ENCODE results near the gene MAPK10. TPM values are rescaled to one million over a fixed set of nuclear protein-coding genes. Genes with fewer than 3 reads are reported as not detected.
"Not testable (repeated sequence)": the region's sequence is repeated elsewhere in the genome, so short reads cannot be mapped to it uniquely, and the experiment has no call there.

MAPK10 gene
- polyA plus RNA-seq, 1 donor from 2014 or later, result 0.94 TPM

DNA sequence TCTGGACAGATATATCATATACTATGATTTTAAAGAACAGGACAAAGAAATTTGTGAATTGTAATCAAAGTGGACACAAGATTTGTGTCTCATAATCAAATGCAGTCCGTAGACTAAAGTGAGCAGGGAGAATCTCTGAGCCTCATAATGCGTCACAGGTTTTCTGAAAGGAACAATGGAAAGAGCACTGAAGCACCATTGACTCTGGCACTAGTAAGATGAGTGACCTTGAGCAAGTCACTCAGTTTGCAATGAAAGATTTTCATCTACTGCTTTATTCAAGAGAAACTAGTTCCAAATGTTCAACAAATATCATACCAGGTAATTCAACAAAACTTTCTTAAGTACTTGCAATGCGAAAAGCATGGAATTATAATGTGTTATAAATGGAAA lies 315.3 kb downstream of the MAPK10 start:
- no peak overlapping the region for H3K4me3 Mint-ChIP-seq
- H3K4me1 Mint-ChIP-seq, result peaks cover 0 to 4% (median 0%) of the 10 kb centered on the region in 3 donors
- H3K27ac Mint-ChIP-seq, result no peak overlapping the region
- peaks cover 4% of the 10 kb centered on the region for H3K27me3 Mint-ChIP-seq
- no peaks in the 10 kb centered on the region for H3K9me3 Mint-ChIP-seq
- no peaks in the 10 kb centered on the region for H3K36me3 Mint-ChIP-seq

DNA sequence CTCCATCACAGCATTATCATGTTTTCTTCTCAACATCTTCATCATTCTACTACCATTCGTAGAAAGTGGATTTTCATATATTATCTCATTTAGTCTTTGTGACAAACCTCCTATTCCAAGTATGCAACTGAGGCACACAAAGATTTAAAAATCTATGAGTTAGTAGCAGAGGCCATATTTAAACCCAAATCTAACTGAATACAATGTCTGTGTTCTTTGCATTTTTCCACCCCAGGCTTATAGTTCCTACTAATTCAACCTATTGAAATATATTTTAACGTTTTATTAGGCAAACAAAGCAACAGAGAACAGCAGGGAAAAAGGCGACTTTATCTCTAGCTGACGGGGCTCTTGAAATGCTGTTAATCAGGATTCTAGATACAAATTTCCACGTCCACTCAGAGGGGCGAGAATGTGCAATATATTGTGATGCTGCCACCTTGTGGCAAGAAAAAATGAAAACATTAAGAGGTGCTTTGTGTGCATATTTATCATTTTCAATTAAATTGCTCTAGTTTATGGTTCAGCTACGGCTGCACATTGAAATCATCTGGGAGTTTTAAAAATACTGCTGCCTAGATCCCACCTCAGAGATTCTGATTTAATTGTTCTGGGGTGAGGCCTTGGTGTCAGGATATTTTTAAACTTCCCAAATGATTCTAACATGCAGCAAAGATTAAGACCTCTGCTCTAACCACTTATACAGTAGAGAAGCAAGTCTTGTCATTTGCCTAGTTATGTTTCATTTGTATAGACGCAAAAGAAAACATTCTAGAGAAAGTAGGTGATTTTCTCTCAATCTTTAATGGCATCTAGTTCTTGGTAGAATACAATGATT lies 315.9 kb downstream of the MAPK10 start:
- Mint-ChIP-seq H3K4me3 (no peak overlapping the region), H3K27ac (no peak overlapping the region), H3K9me3 (peaks cover 0 to 2% (median 0%) of the 10 kb centered on the region in 3 donors), H3K36me3 (no peaks in the 10 kb centered on the region), H3K27me3 (peaks cover 4% of the 10 kb centered on the region), H3K4me1 (peaks cover 0 to 4% (median 0%) of the 10 kb centered on the region in 3 donors)

DNA sequence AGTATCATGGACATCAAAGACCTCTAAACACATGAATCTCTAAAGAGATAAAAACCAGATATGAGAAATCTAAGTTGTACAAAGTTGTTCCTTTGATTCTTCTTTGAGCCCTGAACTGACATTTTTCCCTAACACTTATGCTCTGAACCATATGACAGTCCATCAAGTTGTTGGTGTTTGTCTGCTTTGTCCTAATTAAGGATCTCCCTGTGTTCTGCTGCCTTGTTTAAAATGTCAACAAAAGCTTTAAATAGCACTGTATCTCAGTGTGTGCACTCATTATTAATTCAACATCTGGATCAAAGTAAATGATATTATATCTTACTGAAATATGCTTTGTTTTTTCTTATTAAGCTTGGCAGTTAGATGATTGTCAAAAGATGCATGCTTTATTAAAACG lies 321.8 kb downstream of the MAPK10 start:
- Mint-ChIP-seq H3K9me3 (peaks cover 0 to 2% (median 0%) of the 10 kb centered on the region in 3 donors), H3K4me1 (peaks cover 0 to 2% (median 0%) of the 10 kb centered on the region in 3 donors), H3K36me3 (no peaks in the 10 kb centered on the region), H3K27me3 (no peaks in the 10 kb centered on the region), H3K27ac (no peak overlapping the region), H3K4me3 (no peak overlapping the region)

- Mint-ChIP-seq H3K9me3 (peaks cover 0 to 2% (median 0%) of the 10 kb centered on the region in 3 donors), H3K27me3 (peaks cover 5% of the 10 kb centered on the region), H3K4me3 (no peak overlapping the region), H3K4me1 (peaks cover 0 to 2% (median 0%) of the 10 kb centered on the region in 3 donors), H3K27ac (no peak overlapping the region), H3K36me3 (no peaks in the 10 kb centered on the region)
Measured at GRCh38 chr4:86036736-86037135, 323.1 kb downstream of the MAPK10 start.

GRCh38 chr4:86035688-86036087 lies 324.2 kb downstream of the MAPK10 start:
- H3K4me1 Mint-ChIP-seq, result peaks cover 0 to 2% (median 0%) of the 10 kb centered on the region in 3 donors

GRCh38 chr4:86034616-86035015 lies 325.2 kb downstream of the MAPK10 start:
- Mint-ChIP-seq H3K4me1 (peaks cover 0 to 2% (median 0%) of the 10 kb centered on the region in 3 donors), H3K36me3 (no peaks in the 10 kb centered on the region), H3K9me3 (peaks cover 0 to 2% (median 0%) of the 10 kb centered on the region in 3 donors), H3K27me3 (peaks cover 7% of the 10 kb centered on the region), H3K27ac (no peak overlapping the region), H3K4me3 (no peak overlapping the region)

More at GRCh38 chr4:86035688-86036087, 324.2 kb downstream of the MAPK10 start:
- H3K36me3 Mint-ChIP-seq, result no peaks in the 10 kb centered on the region
- H3K9me3 Mint-ChIP-seq, result peaks cover 0 to 2% (median 0%) of the 10 kb centered on the region in 3 donors
- H3K27me3 Mint-ChIP-seq, result peaks cover 7% of the 10 kb centered on the region
- no peak overlapping the region for H3K4me3 Mint-ChIP-seq
- H3K27ac Mint-ChIP-seq, result no peak overlapping the region

DNA sequence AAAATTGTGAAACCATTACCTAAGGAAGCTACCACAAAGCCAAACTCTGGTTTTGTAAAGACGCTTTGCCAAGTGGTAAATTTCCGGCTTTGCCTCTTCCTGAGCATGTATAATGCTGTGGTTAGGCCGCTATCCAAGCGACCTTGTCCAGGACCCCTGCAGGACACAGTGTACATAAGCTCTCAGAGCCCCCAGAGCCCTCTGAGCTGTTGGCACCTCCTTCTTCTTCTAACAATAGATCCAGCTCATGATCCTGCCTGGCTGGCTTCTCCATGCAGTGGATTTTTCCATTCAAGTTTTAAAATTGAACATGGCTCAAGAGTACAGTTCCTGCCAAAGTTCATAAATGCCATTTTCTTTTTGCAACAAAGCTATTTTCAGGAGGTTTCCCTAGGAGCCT lies 326.7 kb downstream of the MAPK10 start:
- peaks cover 0 to 2% (median 0%) of the 10 kb centered on the region in 3 donors for H3K4me1 Mint-ChIP-seq
- no peak overlapping the region for H3K27ac Mint-ChIP-seq
- H3K9me3 Mint-ChIP-seq, result no peaks in the 10 kb centered on the region

GRCh38 chr4:86032476-86033022 lies 327.3 kb downstream of the MAPK10 start:
- no peak overlapping the region for H3K4me3 Mint-ChIP-seq
- H3K4me1 Mint-ChIP-seq, result peaks cover 0 to 2% (median 0%) of the 10 kb centered on the region in 3 donors

More for the DNA sequence above, 326.7 kb downstream of the MAPK10 start:
- no peaks in the 10 kb centered on the region for H3K36me3 Mint-ChIP-seq
- H3K27me3 Mint-ChIP-seq, result peaks cover 7% of the 10 kb centered on the region
- H3K4me3 Mint-ChIP-seq, result no peak overlapping the region

GRCh38 chr4:86031927-86032326 lies 327.9 kb downstream of the MAPK10 start:
- Mint-ChIP-seq H3K9me3 (no peaks in the 10 kb centered on the region), H3K27ac (no peak overlapping the region), H3K4me1 (peaks cover 0 to 2% (median 0%) of the 10 kb centered on the region in 3 donors), H3K36me3 (no peaks in the 10 kb centered on the region), H3K4me3 (no peak overlapping the region), H3K27me3 (peaks cover 7% of the 10 kb centered on the region)

More at GRCh38 chr4:86032476-86033022, 327.3 kb downstream of the MAPK10 start:
- no peak overlapping the region for H3K27ac Mint-ChIP-seq
- H3K27me3 Mint-ChIP-seq, result peaks cover 7% of the 10 kb centered on the region
- no peaks in the 10 kb centered on the region for H3K36me3 Mint-ChIP-seq
- no peaks in the 10 kb centered on the region for H3K9me3 Mint-ChIP-seq

- Mint-ChIP-seq H3K4me1 (peaks cover 0 to 2% (median 0%) of the 10 kb centered on the region in 3 donors), H3K27me3 (peaks cover 2% of the 10 kb centered on the region), H3K27ac (no peak overlapping the region), H3K36me3 (peaks cover 2% of the 10 kb centered on the region), H3K9me3 (no peaks in the 10 kb centered on the region), H3K4me3 (no peak overlapping the region)
Measured at GRCh38 chr4:86026720-86027119, 333.1 kb downstream of the MAPK10 start.

GRCh38 chr4:86021671-86022070 lies 338.2 kb downstream of the MAPK10 start:
- not testable (repeated sequence) for H3K4me3 Mint-ChIP-seq, H3K27ac Mint-ChIP-seq, H3K36me3 Mint-ChIP-seq, H3K27me3 Mint-ChIP-seq, H3K4me1 Mint-ChIP-seq, H3K9me3 Mint-ChIP-seq

DNA sequence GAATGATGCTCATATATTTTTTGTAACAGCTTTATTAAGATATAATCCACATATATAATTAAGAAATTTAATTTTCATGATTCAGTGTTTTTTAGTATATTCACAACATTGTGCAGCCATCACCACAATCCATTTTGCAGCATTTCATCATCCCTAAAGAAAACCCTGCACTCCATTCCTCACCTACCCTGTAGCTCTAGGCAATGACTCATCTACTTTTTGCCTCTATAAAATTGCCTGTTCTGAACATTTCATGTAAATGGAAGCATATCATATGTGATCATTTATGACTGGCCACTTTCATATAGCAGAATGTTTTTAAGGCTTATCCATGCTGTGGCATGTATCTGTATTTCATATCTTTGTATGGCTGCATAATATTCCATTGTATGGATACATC lies 339.9 kb downstream of the MAPK10 start:
- Mint-ChIP-seq H3K4me1 (peaks cover 3 to 6% (median 4%) of the 10 kb centered on the region in 3 donors), H3K27me3 (no peaks in the 10 kb centered on the region), H3K9me3 (no peaks in the 10 kb centered on the region), H3K4me3 (no peak overlapping the region), H3K27ac (no peak overlapping the region), H3K36me3 (peaks cover 2% of the 10 kb centered on the region)

GRCh38 chr4:86019362-86019761 lies 340.5 kb downstream of the MAPK10 start:
- Mint-ChIP-seq H3K4me3 (no peak overlapping the region), H3K36me3 (peaks cover under 1% of the 10 kb centered on the region), H3K27ac (no peak overlapping the region), H3K27me3 (no peaks in the 10 kb centered on the region), H3K4me1 (peaks cover 8 to 10% (median 10%) of the 10 kb centered on the region in 3 donors), H3K9me3 (no peaks in the 10 kb centered on the region)

DNA sequence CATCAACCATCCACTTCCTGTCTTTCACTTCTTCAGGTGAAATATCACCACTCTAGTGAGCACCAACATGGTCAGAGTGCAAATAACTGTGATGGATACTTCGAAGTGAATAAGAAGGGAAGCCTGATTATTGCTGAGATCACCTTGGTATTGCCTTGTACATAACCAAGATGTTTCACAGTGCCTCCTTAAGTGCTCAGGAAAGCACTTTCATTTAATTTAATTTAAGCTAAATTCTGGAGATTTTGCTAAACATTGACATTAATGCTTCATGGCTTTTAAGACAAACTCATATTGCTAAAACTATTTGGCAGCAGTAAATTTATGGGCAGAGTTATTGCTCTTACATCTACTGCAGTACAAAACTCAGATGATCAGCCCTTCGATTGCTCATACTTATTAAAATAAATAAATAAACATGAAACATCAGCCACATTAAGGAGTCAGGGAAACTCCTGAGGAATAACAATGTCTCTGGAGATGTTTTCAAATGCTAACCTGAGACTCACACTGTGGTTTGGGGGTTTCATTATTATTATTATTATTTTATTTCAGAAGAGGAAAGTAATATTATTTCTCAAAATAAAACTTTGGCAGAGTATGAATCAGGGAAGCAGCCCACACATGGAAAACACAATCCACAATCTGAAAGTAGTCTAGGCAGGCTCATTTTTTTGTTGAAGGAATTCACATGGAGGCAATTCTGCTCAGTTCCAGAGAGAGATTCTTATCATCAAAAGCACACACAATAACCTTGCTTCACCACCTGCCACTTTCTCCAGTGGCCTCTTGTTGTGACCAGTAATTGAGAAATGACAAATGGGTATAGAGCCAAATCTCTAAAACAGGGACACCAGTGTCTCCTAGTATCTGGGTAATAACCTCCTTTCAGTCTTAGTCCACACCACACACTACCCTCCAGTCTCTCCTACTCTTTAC lies 344.2 kb downstream of the MAPK10 start:
- Mint-ChIP-seq H3K27me3 (no peaks in the 10 kb centered on the region), H3K4me1 (peaks cover 9 to 15% (median 11%) of the 10 kb centered on the region in 3 donors), H3K9me3 (no peaks in the 10 kb centered on the region), H3K4me3 (peak overlapping the region in 1 of 4 donors; percentile 19), H3K27ac (no peak overlapping the region), H3K36me3 (no peaks in the 10 kb centered on the region)

Data from IgD-negative memory B cell (primary cell).